Prostate gland (tissue), 2 donors: Measurements from ENCODE around the gene MAS1L. TPM values are rescaled to one million over a fixed set of nuclear protein-coding genes. Genes with fewer than 3 reads are reported as not detected.
A peak's percentile ranks its signal among the peaks of the same experiment; 100 is the strongest.

Source experiments
- DNase-seq: peaks from one replicate; pipeline ENCODE4 v3.0.0-alpha.2; 2019; ENCODE audit warnings: low spot score
- H3K27ac ChIP-seq, 2 donors: fragments of 200-600 bp; sonication (generic); 2 replicates each; pipeline ENCODE4 v1.5.1; 2017 to 2019
- H3K27me3 ChIP-seq: fragments of 200-600 bp; sonication (generic); replicated peaks from 2 replicates; pipeline ENCODE4 v1.5.1; 2019; ENCODE audit not compliant: insufficient read depth
- H3K36me3 ChIP-seq, 2 donors: fragments of 200-600 bp; sonication (generic); 1 replicate in 1 of 2; 2 replicates in 1 of 2; pipeline versions ENCODE4 v1.5.1 to v1.8.1; 2017 to 2019
- H3K4me1 ChIP-seq: fragments of 200-600 bp; sonication (generic); replicated peaks from 2 replicates; pipeline ENCODE4 v1.5.1; 2019
- H3K4me3 ChIP-seq, 2 donors: fragments of 200-600 bp; sonication (generic); 2 replicates each; pipeline ENCODE4 v1.5.1; 2017 to 2019
- H3K9me3 ChIP-seq: fragments of 200-600 bp; sonication (generic); 2 replicates; pipeline ENCODE4 v1.5.1; 2017
- CTCF ChIP-seq, 4 experiments: fragments of 200-600 bp in 2 of 4; fragments of 450-650 bp in 2 of 4; sonication (generic) in 2 of 4; IDR thresholded peaks; 1 replicate in 3 of 4; 2 replicates in 1 of 4; pipeline ENCODE4 v1.5.1; 2016 to 2019; ENCODE audit warnings: antibody characterized with exemption in 4 of 4, mild to moderate bottlenecking in 2 of 4, moderate library complexity in 2 of 4
- POLR2A ChIP-seq: fragments of 450-650 bp; IDR thresholded peaks from one replicate; pipeline ENCODE4 v1.6.1; 2016; ENCODE audit warnings: antibody characterized with exemption, mild to moderate bottlenecking
- POLR2AphosphoS5 ChIP-seq: sonication (generic); formaldehyde crosslinking; IDR thresholded peaks from one replicate; pipeline ENCODE4 v1.6.1; 2017; ENCODE audit warnings: antibody characterized with exemption
- WGBS: methylation state at CpG from one replicate; pipeline ENCODE4 v1.1.5; 2018; 5-methylcytosine and 5-hydroxymethylcytosine counted together
- intact Hi-C: fragments of 100-400 bp; cut with DNase I; formaldehyde crosslinking; loops from one replicate; pipeline ENCODE4 v1.14.2; 2022
- total RNA-seq, 2 donors: library from RNA; depleted of rRNA; stranded (reverse); fragments of >200 nt; gene quantifications; one replicate each; pipeline ENCODE4 v1.1.0, GENCODE V29; 2016

Gene MAS1L
- total RNA-seq, 2 donors from 2014 or later, result not detected

DNA sequence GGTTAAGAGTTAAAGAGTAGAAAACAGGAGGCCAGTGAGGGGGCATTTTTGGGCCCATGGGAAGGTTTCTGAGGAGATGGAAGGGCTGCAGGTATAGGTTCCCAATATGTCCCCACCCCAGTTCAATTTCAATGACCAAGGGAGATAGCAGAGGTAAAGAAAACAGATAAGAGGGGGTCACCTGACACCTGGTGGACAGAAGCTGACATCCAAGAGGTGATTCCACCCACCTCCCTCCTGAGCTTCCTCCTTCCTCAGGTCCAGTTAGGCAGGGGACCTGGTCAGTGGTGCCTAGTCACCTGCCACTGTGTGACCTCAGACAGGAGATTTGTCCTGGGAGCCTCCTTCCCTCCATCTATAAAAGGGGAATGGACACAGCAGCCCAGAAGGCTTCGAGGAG is 29.5 kb upstream of the MAS1L start:
- Histone ChIP-seq H3K4me3 (no peak overlapping the region), H3K27me3 (no peaks in the 10 kb centered on the region), H3K4me1 (no peaks in the 10 kb centered on the region), H3K27ac (no peak overlapping the region), H3K9me3 (no peaks in the 10 kb centered on the region), H3K36me3 (no peaks in the 10 kb centered on the region)
- WGBS, result 100% methylated on average over 1 of the region's 1 CpG
- intact Hi-C loops, result no loop called here
- TF ChIP-seq POLR2A (no peak), CTCF (IDR thresholded peaks at IDR 0.05) (no peak), POLR2AphosphoS5 (no peak)
- DNase-seq, result no peak

- no peak overlapping the region for H3K4me3 ChIP-seq
- no peaks in the 10 kb centered on the region for H3K9me3 ChIP-seq
- peak; percentile 6 for DNase-seq
- H3K27me3 ChIP-seq, result no peaks in the 10 kb centered on the region
- no peak for TF ChIP-seq CTCF (IDR thresholded peaks at IDR 0.05)
- TF ChIP-seq POLR2AphosphoS5, result peak; percentile 9
- 34% methylated on average over 6 of the region's 6 CpGs for WGBS
- no peaks in the 10 kb centered on the region for H3K36me3 ChIP-seq
- no peak overlapping the region for H3K27ac ChIP-seq
- H3K4me1 ChIP-seq, result no peaks in the 10 kb centered on the region
- intact Hi-C loops, result no loop called here
These were observed 28.4 kb upstream of the MAS1L start for GRCh38 chr6:29516108-29516507.

DNA sequence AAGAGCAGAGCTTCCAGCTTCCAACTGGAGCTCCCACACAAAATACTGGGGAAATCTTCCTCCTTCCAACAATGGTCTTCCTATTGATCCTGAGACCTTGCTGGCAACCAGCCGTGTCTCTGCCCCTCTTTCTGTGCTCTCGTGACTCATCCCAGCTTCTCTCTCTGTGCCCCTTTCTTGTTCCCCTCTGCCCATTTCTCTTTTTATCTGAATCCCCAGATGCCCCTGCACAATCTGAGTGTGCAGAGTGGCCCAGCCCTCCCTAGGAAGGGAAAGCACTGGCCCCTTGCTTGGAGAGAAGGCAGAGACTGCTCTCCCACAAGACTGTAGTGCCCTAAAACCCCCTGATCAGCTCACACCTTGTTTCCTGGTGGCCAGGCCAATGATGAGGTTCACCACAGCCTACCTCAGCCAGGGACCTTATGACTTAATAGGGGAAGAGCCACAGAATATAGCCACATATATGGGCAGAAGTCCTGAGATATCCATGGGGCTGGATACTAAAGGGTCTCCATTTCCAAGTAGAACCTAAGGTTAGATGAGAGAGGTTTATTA is 23.1 kb upstream of the MAS1L start:
- Histone ChIP-seq H3K27me3 (no peaks in the 10 kb centered on the region), H3K36me3 (no peaks in the 10 kb centered on the region), H3K4me3 (no peak overlapping the region), H3K27ac (no peak overlapping the region), H3K4me1 (no peaks in the 10 kb centered on the region), H3K9me3 (no peaks in the 10 kb centered on the region)
- 80% methylated on average over 2 of the region's 2 CpGs for WGBS
- DNase-seq, result no peak
- TF ChIP-seq CTCF (IDR thresholded peaks at IDR 0.05) (no peak), POLR2AphosphoS5 (no peak), POLR2A (no peak)
- intact Hi-C loops, result no loop called here

- TF ChIP-seq CTCF (IDR thresholded peaks at IDR 0.05), result no peak
- no peak for TF ChIP-seq POLR2AphosphoS5
- DNase-seq, result no peak
- intact Hi-C loops, result no loop called here
- WGBS, result 44% methylated on average over 4 of the region's 4 CpGs
- no peaks in the 10 kb centered on the region for H3K27me3 ChIP-seq
- no peak overlapping the region for H3K27ac ChIP-seq
- no peaks in the 10 kb centered on the region for H3K4me1 ChIP-seq
- no peaks in the 10 kb centered on the region for H3K36me3 ChIP-seq
- no peak overlapping the region for H3K4me3 ChIP-seq
- no peaks in the 10 kb centered on the region for H3K9me3 ChIP-seq
These were observed 22.4 kb upstream of the MAS1L start for GRCh38 chr6:29510202-29510601.

DNA sequence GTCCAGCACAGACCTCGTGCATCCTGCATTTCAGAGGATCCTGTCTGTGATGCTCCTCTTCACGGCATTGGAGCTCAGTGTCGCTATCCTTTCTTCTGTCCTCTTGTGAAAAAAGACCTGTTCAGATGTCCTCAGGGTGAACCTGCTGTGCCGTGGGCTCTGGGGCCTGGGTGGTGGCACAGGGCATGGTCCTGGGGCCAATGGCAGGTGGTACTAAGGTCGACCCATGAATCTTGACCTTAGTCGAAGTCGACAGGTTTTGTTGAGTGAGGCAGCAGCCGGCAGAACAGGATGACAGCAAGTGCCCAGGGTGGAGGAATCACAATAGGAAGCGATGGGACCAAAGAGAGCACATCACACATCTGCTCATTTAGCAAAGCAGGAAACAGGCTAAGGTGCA is 22.0 kb upstream of the MAS1L start:
- Histone ChIP-seq H3K36me3 (no peaks in the 10 kb centered on the region), H3K9me3 (no peaks in the 10 kb centered on the region), H3K27ac (no peak overlapping the region), H3K4me3 (no peak overlapping the region), H3K27me3 (no peaks in the 10 kb centered on the region), H3K4me1 (no peaks in the 10 kb centered on the region)
- WGBS, result 81% methylated on average over 9 of the region's 9 CpGs
- no peak for TF ChIP-seq POLR2AphosphoS5
- TF ChIP-seq CTCF (IDR thresholded peaks at IDR 0.05), result no peak
- no peak for TF ChIP-seq POLR2A
- DNase-seq, result no peak
- intact Hi-C loops, result no loop called here
